ENCODE data around the gene GPR101.

- TF ChIP-seq CTCF (IDR thresholded peaks at IDR 0.05) (no peak), EP300 (IDR thresholded peaks at IDR 0.05) (no peak), POLR2A (IDR thresholded peaks at IDR 0.05) (no peak), POLR2AphosphoS5 (IDR thresholded peaks at IDR 0.05) (no peak)
Observed at GRCh38 chrX:137044893-137045292, 11.1 kb upstream of the GPR101 start.

All from upper lobe of left lung (tissue), 4 donors.